Endothelial cell of umbilical vein (primary cell): ENCODE results near the gene FOXK1. TPM values are rescaled to one million over a fixed set of nuclear protein-coding genes. Genes with fewer than 3 reads are reported as not detected.

Experiments used
- BruUV-seq: library from RNA; stranded (reverse); fragments of 400-500 nt; replicated peaks from 2 replicates; lab custom pipeline; 2021; lab: Mats Ljungman, UMichigan
- CTCF ChIA-PET: fragments of 300-600, 350-600 bp; sonication (Branson Sonifier 250); formaldehyde crosslinking; loops from one replicate; lab custom pipeline; 2021; ENCODE audit warnings: antibody characterized with exemption, inconsistent platforms; lab: Charles Lee
- POLR2A ChIA-PET: fragments of 300-600, 350-600 bp; sonication (Branson Sonifier 250); formaldehyde crosslinking; loops from one replicate; lab custom pipeline; 2021; ENCODE audit warnings: antibody characterized with exemption, inconsistent platforms; lab: Charles Lee
- DNase-seq: peaks from one replicate; pipeline ENCODE4 v3.0.0-alpha.2; 2011; ENCODE audit warnings: low read depth, low spot score
- FAIRE-seq: peaks from 2 replicates; lab custom pipeline; 2011; peaks lifted over from hg19 to GRCh38; lab: Jason Lieb, UNC
- H2AFZ ChIP-seq: 2 replicates; pipeline ENCODE4 v1.6.0; 2012; ENCODE audit warnings: low read depth, low read length, control low read depth, inconsistent platforms
- H3K27ac ChIP-seq: 2 replicates; pipeline ENCODE4 v1.5.1; 2011; ENCODE audit warnings: low read depth, mild to moderate bottlenecking, control low read depth, low read length, moderate library complexity; ENCODE audit not compliant: insufficient read depth
- H3K27me3 ChIP-seq, 2 experiments: 2 replicates each; pipeline versions ENCODE4 v1.6.0 to v1.6.1; 2011; ENCODE audit warnings: low read length in 2 of 2, mixed read lengths in 1 of 2; ENCODE audit not compliant: control insufficient read depth in 2 of 2, insufficient read depth in 2 of 2
- H3K36me3 ChIP-seq, 2 experiments: 2 replicates in 1 of 2; 3 replicates in 1 of 2; pipeline ENCODE4 v1.5.1; 2011; ENCODE audit warnings: low read length in 2 of 2, mild to moderate bottlenecking in 1 of 2, moderate library complexity in 1 of 2; ENCODE audit not compliant: control insufficient read depth in 2 of 2, insufficient read depth in 2 of 2; ENCODE audit errors: extremely low read depth in 1 of 2
- H3K4me1 ChIP-seq: 3 replicates; pipeline ENCODE4 v1.5.1; 2011; ENCODE audit warnings: mild to moderate bottlenecking, low read length; ENCODE audit not compliant: control insufficient read depth, insufficient read depth; ENCODE audit errors: extremely low read depth
- H3K4me2 ChIP-seq: 2 replicates; pipeline ENCODE4 v1.6.1; 2011; ENCODE audit warnings: low read length, control low read depth, mixed read lengths; ENCODE audit not compliant: insufficient read depth
- H3K4me3 ChIP-seq, 3 experiments: fragments of 200-600 bp in 1 of 3; sonication (generic), shearing (Covaris generic) in 1 of 3; replicated peaks in 1 of 3; 2 replicates each; pipeline ENCODE4 v1.5.1; 2011 to 2016; ENCODE audit warnings: control low read depth in 3 of 3, low read length in 3 of 3, mild to moderate bottlenecking in 2 of 3, inconsistent platforms in 1 of 3, low read depth in 1 of 3, moderate library complexity in 1 of 3; ENCODE audit not compliant: insufficient read depth in 1 of 3
- H3K79me2 ChIP-seq: 2 replicates; pipeline ENCODE4 v1.6.0; 2012; ENCODE audit warnings: low read length, inconsistent platforms; ENCODE audit not compliant: control insufficient read depth, insufficient read depth
- H3K9ac ChIP-seq: replicated peaks from 2 replicates; pipeline ENCODE3; 2011; ENCODE audit warnings: low read length, control low read depth; ENCODE audit not compliant: insufficient read depth; ENCODE audit errors: extremely low read depth
- H3K9me1 ChIP-seq: replicated peaks from 3 replicates; pipeline ENCODE4 v1.6.0; 2011; ENCODE audit warnings: mild to moderate bottlenecking, low read length; ENCODE audit not compliant: control insufficient read depth, insufficient read depth; ENCODE audit errors: extremely low read depth
- H3K9me3 ChIP-seq: replicated peaks from 2 replicates; pipeline ENCODE4 v1.5.1; 2012; ENCODE audit warnings: low read length, inconsistent platforms; ENCODE audit not compliant: control insufficient read depth, insufficient read depth
- H4K20me1 ChIP-seq: replicated peaks from 2 replicates; pipeline ENCODE3; 2011; ENCODE audit warnings: mild to moderate bottlenecking, low read length; ENCODE audit not compliant: control insufficient read depth, insufficient read depth; ENCODE audit errors: extremely low read depth
- FOS ChIP-seq: IDR thresholded peaks from 2 replicates; pipeline ENCODE4 v1.6.1; 2011; ENCODE audit warnings: mild to moderate bottlenecking, low read length, moderate library complexity, borderline replicate concordance; ENCODE audit not compliant: insufficient read depth
- GATA2 ChIP-seq: IDR thresholded peaks from 2 replicates; pipeline ENCODE4 v1.7.0; 2011; ENCODE audit warnings: low read depth, mild to moderate bottlenecking, moderate library complexity, mixed read lengths, low read length; ENCODE audit not compliant: insufficient read length, insufficient read depth
- JUN ChIP-seq: IDR thresholded peaks from 2 replicates; pipeline ENCODE4 v1.6.1; 2011; ENCODE audit warnings: borderline replicate concordance, low read depth; ENCODE audit not compliant: insufficient read length, insufficient read depth
- MYC ChIP-seq: IDR thresholded peaks from one replicate; pipeline ENCODE4 v1.6.1; 2011; ENCODE audit warnings: mild to moderate bottlenecking, low read depth, low read length
- POLR2A ChIP-seq: IDR thresholded peaks from 2 replicates; pipeline ENCODE4 v1.6.1; 2012; ENCODE audit warnings: low read depth, mild to moderate bottlenecking, control low read depth, low read length
- POLR2AphosphoS5 ChIP-seq: IDR thresholded peaks from 2 replicates; pipeline ENCODE4 v1.6.1; 2012; ENCODE audit warnings: low read depth, mild to moderate bottlenecking, control low read depth, low read length, moderate library complexity; ENCODE audit not compliant: insufficient read depth
- dilution Hi-C: fragments of 300-500 bp; cut with MboI; formaldehyde crosslinking; loops from one replicate; pipeline ENCODE4 v1.15.0; 2019; ENCODE audit warnings: low sequenced_read_pairs; ENCODE audit not compliant: extremely low pct_ligation_motif_present
- intact Hi-C: fragments of 100-400 bp; cut with micrococcal nuclease; formaldehyde crosslinking; loops from one replicate; pipeline ENCODE4 v1.10.0; 2022
- polyA plus RNA-seq, 4 experiments: library from polyadenylated mRNA; depleted of rRNA in 3 of 4; stranded (reverse) in 3 of 4; unstranded in 1 of 4; fragments of >200 nt; gene quantifications; 2 replicates each; pipeline versions ENCODE4 v1.2.1 to v1.2.3, GENCODE V29; 2011 to 2012; ENCODE audit warnings: missing spikeins in 1 of 4
- total RNA-seq: library from RNA; stranded (reverse); gene quantifications from 2 replicates; pipeline ENCODE4 v1.2.3, GENCODE V29; 2021
- TF ChIP-seq, protein P1 (sequence below): IDR thresholded peaks from 2 replicates; pipeline ENCODE4 v1.6.1; 2011; ENCODE audit not compliant: insufficient read depth, insufficient read length
- TF ChIP-seq, protein P2 (sequence below), 2 donors: IDR thresholded peaks; 1 replicate in 1 of 2; 2 replicates in 1 of 2; pipeline ENCODE4 v1.5.1; 2011; ENCODE audit warnings: low read length in 2 of 2, mild to moderate bottlenecking in 2 of 2, moderate library complexity in 2 of 2, control low read depth in 1 of 2, inconsistent platforms in 1 of 2, low read depth in 1 of 2; ENCODE audit not compliant: insufficient read depth in 1 of 2; ENCODE audit errors: extremely low read depth in 1 of 2

The FOXK1 gene
- total and polyA plus RNA-seq, 2 donors (not counting 3 experiments of a cell fraction or from before 2014, with no cell fraction given), result 8.0 to 52.1 TPM

GRCh38 chr7:4765776-4766490 is 83.8 kb downstream of the FOXK1 start:
- Histone ChIP-seq H3K9ac (no peak overlapping the region), H3K4me1 (peaks cover 8% of the 10 kb centered on the region), H3K9me3 (no peaks in the 10 kb centered on the region), H3K9me1 (no peaks in the 10 kb centered on the region), H3K4me2 (no peak overlapping the region), H4K20me1 (no peaks in the 10 kb centered on the region), H3K79me2 (peaks cover 2% of the 10 kb centered on the region), H2AFZ (no peak overlapping the region), H3K27ac (no peak overlapping the region), H3K4me3 (no peak overlapping the region), H3K36me3 (peaks cover 15 to 32% of the 10 kb centered on the region in 2 experiments), H3K27me3 (no peaks in the 10 kb centered on the region)
- TF ChIP-seq GATA2 (no peak), JUN (no peak), POLR2AphosphoS5 (no peak), MYC (no peak), FOS (no peak), POLR2A (no peak)
- TF ChIP-seq, protein P1, sequence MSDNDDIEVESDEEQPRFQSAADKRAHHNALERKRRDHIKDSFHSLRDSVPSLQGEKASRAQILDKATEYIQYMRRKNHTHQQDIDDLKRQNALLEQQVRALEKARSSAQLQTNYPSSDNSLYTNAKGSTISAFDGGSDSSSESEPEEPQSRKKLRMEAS, result no peak
- TF ChIP-seq, protein P2, sequence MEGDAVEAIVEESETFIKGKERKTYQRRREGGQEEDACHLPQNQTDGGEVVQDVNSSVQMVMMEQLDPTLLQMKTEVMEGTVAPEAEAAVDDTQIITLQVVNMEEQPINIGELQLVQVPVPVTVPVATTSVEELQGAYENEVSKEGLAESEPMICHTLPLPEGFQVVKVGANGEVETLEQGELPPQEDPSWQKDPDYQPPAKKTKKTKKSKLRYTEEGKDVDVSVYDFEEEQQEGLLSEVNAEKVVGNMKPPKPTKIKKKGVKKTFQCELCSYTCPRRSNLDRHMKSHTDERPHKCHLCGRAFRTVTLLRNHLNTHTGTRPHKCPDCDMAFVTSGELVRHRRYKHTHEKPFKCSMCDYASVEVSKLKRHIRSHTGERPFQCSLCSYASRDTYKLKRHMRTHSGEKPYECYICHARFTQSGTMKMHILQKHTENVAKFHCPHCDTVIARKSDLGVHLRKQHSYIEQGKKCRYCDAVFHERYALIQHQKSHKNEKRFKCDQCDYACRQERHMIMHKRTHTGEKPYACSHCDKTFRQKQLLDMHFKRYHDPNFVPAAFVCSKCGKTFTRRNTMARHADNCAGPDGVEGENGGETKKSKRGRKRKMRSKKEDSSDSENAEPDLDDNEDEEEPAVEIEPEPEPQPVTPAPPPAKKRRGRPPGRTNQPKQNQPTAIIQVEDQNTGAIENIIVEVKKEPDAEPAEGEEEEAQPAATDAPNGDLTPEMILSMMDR (IDR thresholded peaks at IDR 0.05; ENCODE audit: extremely low read depth in 1 of 2, insufficient read depth in 1 of 2, low read depth in 1 of 2, low read length in 2 of 2), result peak in 1 of 2 donors; percentile 29
- FAIRE-seq, result no peak
- dilution Hi-C loops, result no loop called here
- POLR2A ChIA-PET, result no interaction called here
- DNase-seq, result no peak
- CTCF ChIA-PET, result no interaction called here
- intact Hi-C loops, result no loop called here
- no TSS peak for BruUV-seq
